Skin of body (tissue), 2 donors: Measurements from ENCODE around the gene CHRNA5. TPM values are rescaled to one million over a fixed set of nuclear protein-coding genes. Genes with fewer than 3 reads are reported as not detected.

Experiments
- DNase-seq: peaks from one replicate; lab custom pipeline; 2025; lab: John Stamatoyannopoulos, UW
- total RNA-seq: library from RNA; depleted of rRNA; stranded (reverse); fragments of >200 nt; gene quantifications from one replicate; pipeline ENCODE4 v1.2.3, GENCODE V29; 2014

CHRNA5 gene
- total RNA-seq, 1 donor from 2014 or later: 0.39 TPM

GRCh38 chr15:78620021-78620526, 54.8 kb downstream of the CHRNA5 start:
- DNase-seq: no peak

- no peak for DNase-seq
Measured at GRCh38 chr15:78620527-78621421, 55.5 kb downstream of the CHRNA5 start, which contains the start of gene CHRNA3. TSS of gene CHRNA3 (minus strand) at chr15:78620996. CDS start at chr15:78620794, 202 bp downstream.

- DNase-seq: no peak
Measured at GRCh38 chr15:78621810-78622402, 56.6 kb downstream of the CHRNA5 start.

GRCh38 chr15:78623786-78624497, 58.6 kb downstream of the CHRNA5 start:
- DNase-seq: no peak

- DNase-seq: no peak
Measured at GRCh38 chr15:78624651-78625590, 59.6 kb downstream of the CHRNA5 start.

- no peak for DNase-seq
Measured at GRCh38 chr15:78625606-78626280, 60.4 kb downstream of the CHRNA5 start.

- no peak for DNase-seq
Measured at GRCh38 chr15:78626381-78626995, 61.2 kb downstream of the CHRNA5 start.

GRCh38 chr15:78627348-78627747, 62.0 kb downstream of the CHRNA5 start:
- no peak for DNase-seq

GRCh38 chr15:78628227-78628626, 62.9 kb downstream of the CHRNA5 start:
- no peak for DNase-seq

- DNase-seq: no peak
Measured at GRCh38 chr15:78629031-78629715, 63.9 kb downstream of the CHRNA5 start.

- no peak for DNase-seq
Measured at GRCh38 chr15:78629716-78630065, 64.4 kb downstream of the CHRNA5 start.

GRCh38 chr15:78630886-78631633, 65.7 kb downstream of the CHRNA5 start:
- DNase-seq: no peak

GRCh38 chr15:78633348-78633747, 68.0 kb downstream of the CHRNA5 start:
- DNase-seq: no peak

- no peak for DNase-seq
Measured at GRCh38 chr15:78634210-78635145, 69.2 kb downstream of the CHRNA5 start.

- no peak for DNase-seq
Measured at GRCh38 chr15:78635346-78635745, 70.0 kb downstream of the CHRNA5 start.

- DNase-seq: no peak
Measured at GRCh38 chr15:78636378-78636859, 71.1 kb downstream of the CHRNA5 start.

GRCh38 chr15:78637776-78638435, 72.6 kb downstream of the CHRNA5 start:
- no peak for DNase-seq
